ENCODE results near the gene CSRP1.

The CSRP1 gene

DNA sequence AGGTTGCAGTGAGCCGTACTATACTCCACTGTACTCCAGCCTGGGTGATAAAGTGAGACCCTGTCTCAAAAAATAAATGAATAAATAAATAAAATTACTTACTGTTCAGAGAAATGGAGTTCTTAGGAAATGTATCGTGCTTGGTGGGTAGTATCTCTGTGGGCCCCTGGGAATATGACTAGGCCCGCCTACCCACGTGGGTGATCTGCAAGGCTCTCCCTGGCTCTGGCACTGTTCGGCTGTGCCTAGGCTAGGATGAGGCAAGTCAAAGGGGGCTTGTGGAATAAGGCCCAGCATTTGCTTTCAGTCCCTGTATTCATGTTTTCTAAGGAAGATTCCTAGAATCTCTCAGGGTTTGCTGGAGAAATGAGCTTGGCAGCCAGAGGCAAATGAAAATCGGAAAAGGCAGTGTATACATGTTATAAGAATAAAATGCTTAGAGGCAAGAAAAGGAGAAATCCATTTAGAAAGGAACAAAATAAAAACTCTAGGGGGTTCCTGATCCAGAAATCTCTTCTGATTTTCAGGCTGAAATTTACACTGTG lies 4.5 kb upstream of the CSRP1 start:
- Histone ChIP-seq H3K4me1 (ENCODE audit: control insufficient read depth, insufficient read depth, low read length, poor library complexity, severe bottlenecking) (peaks cover 39% of the 10 kb centered on the region), H3K36me3 (ENCODE audit: control insufficient read depth, insufficient read depth, low read length) (no peaks in the 10 kb centered on the region), H3K9me3 (ENCODE audit: control insufficient read depth, low read length) (no peaks in the 10 kb centered on the region), H3K4me3 (ENCODE audit: extremely low read depth, insufficient read depth, low read length, poor library complexity, severe bottlenecking) (no peak overlapping the region), H3K27ac (ENCODE audit: low read depth, low read length, severe bottlenecking) (peak overlapping the region; percentile 88)
- 59 to 73% methylated on average over 5 of the region's 6 CpGs for WGBS, 2 experiments (ENCODE audit: insufficient coverage in 2 of 2)

- H3K9me3 ChIP-seq (ENCODE audit: control insufficient read depth, low read length) = no peaks in the 10 kb centered on the region
- H3K4me1 ChIP-seq (ENCODE audit: control insufficient read depth, insufficient read depth, low read length, poor library complexity, severe bottlenecking) = peaks cover 39% of the 10 kb centered on the region
- H3K27ac ChIP-seq (ENCODE audit: low read depth, low read length, severe bottlenecking) = no peak overlapping the region
- WGBS, 2 experiments (ENCODE audit: insufficient coverage in 2 of 2) = no CpG with 5 or more reads among the region's 1 CpG
- no peaks in the 10 kb centered on the region for H3K36me3 ChIP-seq (ENCODE audit: control insufficient read depth, insufficient read depth, low read length)
- no peak overlapping the region for H3K4me3 ChIP-seq (ENCODE audit: extremely low read depth, insufficient read depth, low read length, poor library complexity, severe bottlenecking)
These were observed 3.8 kb upstream of the CSRP1 start for GRCh38 chr1:201510734-201511133.

- WGBS, 2 experiments (ENCODE audit: insufficient coverage in 2 of 2) = 90 to 93% methylated on average over 1 of the region's 2 CpGs
- no peaks in the 10 kb centered on the region for H3K9me3 ChIP-seq (ENCODE audit: control insufficient read depth, low read length)
- H3K4me1 ChIP-seq (ENCODE audit: control insufficient read depth, insufficient read depth, low read length, poor library complexity, severe bottlenecking) = peaks cover 41% of the 10 kb centered on the region
- no peak overlapping the region for H3K27ac ChIP-seq (ENCODE audit: low read depth, low read length, severe bottlenecking)
- no peak overlapping the region for H3K4me3 ChIP-seq (ENCODE audit: extremely low read depth, insufficient read depth, low read length, poor library complexity, severe bottlenecking)
- no peaks in the 10 kb centered on the region for H3K36me3 ChIP-seq (ENCODE audit: control insufficient read depth, insufficient read depth, low read length)
These were observed 2.9 kb upstream of the CSRP1 start for GRCh38 chr1:201509601-201510374.

- 100% methylated on average over 1 of the region's 2 CpGs; no CpG with 5 or more reads in 1 of the 2 experiments for WGBS, 2 experiments (ENCODE audit: insufficient coverage in 2 of 2)
- Histone ChIP-seq H3K27ac (ENCODE audit: low read depth, low read length, severe bottlenecking) (no peak overlapping the region), H3K4me3 (ENCODE audit: extremely low read depth, insufficient read depth, low read length, poor library complexity, severe bottlenecking) (no peak overlapping the region), H3K36me3 (ENCODE audit: control insufficient read depth, insufficient read depth, low read length) (no peaks in the 10 kb centered on the region), H3K4me1 (ENCODE audit: control insufficient read depth, insufficient read depth, low read length, poor library complexity, severe bottlenecking) (peaks cover 39% of the 10 kb centered on the region), H3K9me3 (ENCODE audit: control insufficient read depth, low read length) (no peaks in the 10 kb centered on the region)
These were observed 1.9 kb upstream of the CSRP1 start for GRCh38 chr1:201508809-201509208.

DNA sequence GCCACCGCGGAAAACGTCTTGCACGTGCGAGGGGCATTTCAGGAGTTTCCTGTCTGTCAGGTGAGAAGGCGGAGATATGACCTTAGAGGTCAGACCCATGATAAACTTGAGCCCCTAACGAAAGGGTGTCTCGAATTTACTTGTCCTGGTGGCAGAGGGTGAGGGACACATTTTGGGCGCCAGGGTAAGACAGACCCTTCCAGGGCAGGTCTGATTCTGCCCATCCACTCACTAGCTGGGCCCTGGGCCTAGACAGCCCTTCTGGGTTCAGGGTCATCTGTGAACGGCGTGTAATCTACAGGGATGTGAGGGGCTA lies 395 bp upstream of the CSRP1 start:
- Histone ChIP-seq H3K4me3 (ENCODE audit: extremely low read depth, insufficient read depth, low read length, poor library complexity, severe bottlenecking) (no peak overlapping the region), H3K4me1 (ENCODE audit: control insufficient read depth, insufficient read depth, low read length, poor library complexity, severe bottlenecking) (peaks cover 39% of the 10 kb centered on the region), H3K36me3 (ENCODE audit: control insufficient read depth, insufficient read depth, low read length) (no peaks in the 10 kb centered on the region), H3K9me3 (ENCODE audit: control insufficient read depth, low read length) (no peaks in the 10 kb centered on the region), H3K27ac (ENCODE audit: low read depth, low read length, severe bottlenecking) (no peak overlapping the region)
- WGBS, 2 experiments (ENCODE audit: insufficient coverage in 2 of 2) = 79 to 90% methylated on average over 9 to 11 of the region's 11 CpGs

GRCh38 chr1:201506092-201506491 lies 831 bp downstream of the CSRP1 start:
- WGBS, 2 experiments (ENCODE audit: insufficient coverage in 2 of 2) = 76 to 82% methylated on average over 3 of the region's 3 CpGs
- H3K4me1 ChIP-seq (ENCODE audit: control insufficient read depth, insufficient read depth, low read length, poor library complexity, severe bottlenecking) = peaks cover 38% of the 10 kb centered on the region
- H3K36me3 ChIP-seq (ENCODE audit: control insufficient read depth, insufficient read depth, low read length) = no peaks in the 10 kb centered on the region
- H3K27ac ChIP-seq (ENCODE audit: low read depth, low read length, severe bottlenecking) = peak overlapping the region; percentile 54
- H3K9me3 ChIP-seq (ENCODE audit: control insufficient read depth, low read length) = no peaks in the 10 kb centered on the region
- peak overlapping the region; percentile 24 for H3K4me3 ChIP-seq (ENCODE audit: extremely low read depth, insufficient read depth, low read length, poor library complexity, severe bottlenecking)

DNA sequence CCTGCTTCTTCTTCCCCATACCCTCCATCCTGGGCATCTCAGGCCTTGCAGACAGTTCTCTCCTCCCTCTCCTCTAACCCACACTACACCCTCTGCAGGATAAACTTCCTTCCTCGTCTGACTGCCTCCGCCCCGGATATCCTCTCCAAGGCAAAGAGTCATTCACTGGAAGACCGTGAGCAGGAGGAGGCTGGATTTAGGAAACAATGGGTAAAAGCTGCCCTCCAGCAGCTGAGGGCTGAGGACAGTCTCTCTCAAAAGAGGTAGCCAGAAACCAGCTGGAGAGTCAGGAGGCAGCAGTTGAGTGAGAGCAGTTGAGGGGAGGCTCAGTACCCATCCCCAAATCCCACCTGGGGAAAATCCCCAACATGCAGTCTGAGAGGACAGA lies 1.4 kb downstream of the CSRP1 start:
- no peak overlapping the region for H3K4me3 ChIP-seq (ENCODE audit: extremely low read depth, insufficient read depth, low read length, poor library complexity, severe bottlenecking)
- H3K9me3 ChIP-seq (ENCODE audit: control insufficient read depth, low read length) = no peaks in the 10 kb centered on the region
- 40% methylated on average over 1 of the region's 4 CpGs; no CpG with 5 or more reads in 1 of the 2 experiments for WGBS, 2 experiments (ENCODE audit: insufficient coverage in 2 of 2)
- H3K4me1 ChIP-seq (ENCODE audit: control insufficient read depth, insufficient read depth, low read length, poor library complexity, severe bottlenecking) = peaks cover 44% of the 10 kb centered on the region
- H3K36me3 ChIP-seq (ENCODE audit: control insufficient read depth, insufficient read depth, low read length) = no peaks in the 10 kb centered on the region
- peak overlapping the region; percentile 54 for H3K27ac ChIP-seq (ENCODE audit: low read depth, low read length, severe bottlenecking)

- 86 to 87% methylated on average over 7 of the region's 9 CpGs for WGBS, 2 experiments (ENCODE audit: insufficient coverage in 2 of 2)
- H3K36me3 ChIP-seq (ENCODE audit: control insufficient read depth, insufficient read depth, low read length) = no peaks in the 10 kb centered on the region
- no peaks in the 10 kb centered on the region for H3K9me3 ChIP-seq (ENCODE audit: control insufficient read depth, low read length)
- peaks cover 49% of the 10 kb centered on the region for H3K4me1 ChIP-seq (ENCODE audit: control insufficient read depth, insufficient read depth, low read length, poor library complexity, severe bottlenecking)
- no peak overlapping the region for H3K4me3 ChIP-seq (ENCODE audit: extremely low read depth, insufficient read depth, low read length, poor library complexity, severe bottlenecking)
- peak overlapping the region; percentile 54 for H3K27ac ChIP-seq (ENCODE audit: low read depth, low read length, severe bottlenecking)
These were observed 2.0 kb downstream of the CSRP1 start for GRCh38 chr1:201504799-201505502.

DNA sequence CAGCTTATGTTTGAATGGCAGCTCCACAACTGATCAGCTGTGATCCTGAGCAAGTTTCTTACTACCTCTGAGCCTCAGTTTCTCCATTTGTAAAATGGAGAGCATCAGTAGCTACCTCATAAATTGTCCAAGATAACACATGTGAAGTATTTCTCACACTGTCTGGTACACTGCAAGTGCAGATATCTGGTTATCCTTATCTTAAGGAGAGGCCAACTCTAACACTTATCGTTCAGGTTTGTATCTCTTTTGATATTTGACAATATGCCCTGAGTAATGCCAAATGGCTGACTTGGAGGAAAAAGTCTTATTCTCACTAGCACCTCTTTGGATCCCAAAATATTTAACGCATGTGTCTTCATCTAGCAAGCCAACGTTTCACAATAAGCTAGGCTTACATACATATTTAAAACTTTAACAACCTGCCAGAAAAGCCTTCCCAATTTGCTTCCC lies 2.7 kb downstream of the CSRP1 start:
- no peaks in the 10 kb centered on the region for H3K36me3 ChIP-seq (ENCODE audit: control insufficient read depth, insufficient read depth, low read length)
- no peak overlapping the region for H3K4me3 ChIP-seq (ENCODE audit: extremely low read depth, insufficient read depth, low read length, poor library complexity, severe bottlenecking)
- H3K4me1 ChIP-seq (ENCODE audit: control insufficient read depth, insufficient read depth, low read length, poor library complexity, severe bottlenecking) = peaks cover 48% of the 10 kb centered on the region
- H3K27ac ChIP-seq (ENCODE audit: low read depth, low read length, severe bottlenecking) = peak overlapping the region; percentile 93
- no peaks in the 10 kb centered on the region for H3K9me3 ChIP-seq (ENCODE audit: control insufficient read depth, low read length)
- 94 to 100% methylated on average over 3 of the region's 3 CpGs for WGBS, 2 experiments (ENCODE audit: insufficient coverage in 2 of 2)

- H3K4me3 ChIP-seq (ENCODE audit: extremely low read depth, insufficient read depth, low read length, poor library complexity, severe bottlenecking) = no peak overlapping the region
- 14 to 17% methylated on average over 9 to 11 of the region's 13 CpGs for WGBS, 2 experiments (ENCODE audit: insufficient coverage in 2 of 2)
- peak overlapping the region; percentile 93 for H3K27ac ChIP-seq (ENCODE audit: low read depth, low read length, severe bottlenecking)
- H3K4me1 ChIP-seq (ENCODE audit: control insufficient read depth, insufficient read depth, low read length, poor library complexity, severe bottlenecking) = peaks cover 46% of the 10 kb centered on the region
- H3K36me3 ChIP-seq (ENCODE audit: control insufficient read depth, insufficient read depth, low read length) = no peaks in the 10 kb centered on the region
- H3K9me3 ChIP-seq (ENCODE audit: control insufficient read depth, low read length) = no peaks in the 10 kb centered on the region
These were observed 3.3 kb downstream of the CSRP1 start for GRCh38 chr1:201503397-201504176.
